ENCODE measurements around the gene MAP3K13.
"Not testable (repeated sequence)": the region's sequence is repeated elsewhere in the genome, so short reads cannot be mapped to it uniquely, and the experiment has no call there.

The MAP3K13 gene

DNA sequence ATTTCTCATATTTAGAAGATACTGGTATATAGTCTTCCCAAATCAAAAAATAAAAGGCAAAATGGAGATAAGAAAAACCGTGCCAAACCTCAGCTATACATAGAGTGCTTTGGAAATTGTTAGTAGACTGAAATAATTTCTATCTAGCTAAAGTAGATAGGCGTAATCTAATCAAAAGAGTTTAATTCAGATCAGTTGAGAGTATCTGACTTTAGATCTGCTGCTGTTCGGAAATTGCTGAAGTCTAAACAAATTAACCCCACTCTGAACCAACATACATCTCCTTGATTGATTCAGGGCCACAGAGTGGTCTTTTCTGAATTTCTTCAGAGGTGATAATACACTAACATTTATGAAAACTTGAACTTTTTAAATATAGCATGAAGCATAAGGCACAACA lies 40.1 kb downstream of the MAP3K13 start:
- TF ChIP-seq POLR2AphosphoS5 (IDR thresholded peaks at IDR 0.05; ENCODE audit: low read depth, low read length): no peak
- no peak for TF ChIP-seq POLR2A (IDR thresholded peaks at IDR 0.05; ENCODE audit: low read depth, low read length)
- TF ChIP-seq TAF1 (IDR thresholded peaks at IDR 0.05; ENCODE audit: borderline replicate concordance, low read depth, low read length): no peak
- DNase-seq (ENCODE audit: insufficient read length) (no peak), FAIRE-seq (no peak)

DNA sequence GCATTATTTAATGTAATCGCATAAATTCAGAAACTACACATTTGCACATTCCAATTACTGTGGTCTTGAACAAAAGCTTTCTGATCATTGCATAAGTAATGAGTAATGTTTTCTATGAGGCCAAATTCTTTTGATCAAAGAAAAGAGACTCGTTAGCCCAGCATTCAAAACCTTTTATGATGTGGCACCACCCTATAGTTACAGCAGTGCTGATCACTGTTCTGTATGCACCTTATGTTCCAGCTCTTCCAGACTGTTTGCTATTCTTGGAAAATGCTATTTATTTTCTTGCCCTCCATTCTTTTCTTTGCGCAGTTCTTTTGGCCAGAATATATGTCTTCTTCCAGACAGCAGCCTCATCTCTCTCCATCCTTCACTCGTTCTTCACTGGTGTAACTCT lies 42.3 kb downstream of the MAP3K13 start:
- TF ChIP-seq POLR2A (IDR thresholded peaks at IDR 0.05; ENCODE audit: low read depth, low read length): no peak
- TF ChIP-seq TAF1 (IDR thresholded peaks at IDR 0.05; ENCODE audit: borderline replicate concordance, low read depth, low read length): no peak
- TF ChIP-seq POLR2AphosphoS5 (IDR thresholded peaks at IDR 0.05; ENCODE audit: low read depth, low read length): no peak
- DNase-seq (ENCODE audit: insufficient read length) (no peak), FAIRE-seq (no peak)

DNA sequence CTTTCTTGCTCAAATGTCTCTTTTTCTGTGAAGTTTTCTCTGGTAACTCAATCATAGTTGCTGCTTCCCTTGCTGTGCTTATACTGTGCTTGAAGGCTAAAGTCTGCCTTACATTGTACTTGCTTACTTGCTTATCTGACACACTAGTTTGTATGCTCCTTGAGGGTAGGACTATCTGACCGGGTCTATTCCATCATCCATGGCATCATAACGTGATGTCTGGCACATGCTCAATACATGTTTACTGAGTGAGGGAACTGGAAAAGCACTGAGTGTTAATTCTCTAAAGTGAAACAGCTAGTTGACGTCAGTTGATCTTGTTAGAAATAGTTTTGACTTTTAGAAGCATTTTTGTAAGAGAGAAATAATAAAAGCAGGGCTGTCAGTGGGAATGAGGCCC lies 42.7 kb downstream of the MAP3K13 start:
- FAIRE-seq (peak; percentile 58), DNase-seq (ENCODE audit: insufficient read length) (no peak)
- TF ChIP-seq POLR2A (IDR thresholded peaks at IDR 0.05; ENCODE audit: low read depth, low read length) (no peak), POLR2AphosphoS5 (IDR thresholded peaks at IDR 0.05; ENCODE audit: low read depth, low read length) (no peak)

GRCh38 chr3:185406121-185406620 lies 43.2 kb downstream of the MAP3K13 start:
- FAIRE-seq (no peak), DNase-seq (ENCODE audit: insufficient read length) (no peak)
- TF ChIP-seq POLR2A (IDR thresholded peaks at IDR 0.05; ENCODE audit: low read depth, low read length) (no peak), POLR2AphosphoS5 (IDR thresholded peaks at IDR 0.05; ENCODE audit: low read depth, low read length) (no peak), TAF1 (IDR thresholded peaks at IDR 0.05; ENCODE audit: borderline replicate concordance, low read depth, low read length) (no peak)

GRCh38 chr3:185409957-185410356 lies 47.0 kb downstream of the MAP3K13 start:
- TF ChIP-seq POLR2A (IDR thresholded peaks at IDR 0.05; ENCODE audit: low read depth, low read length): no peak
- TF ChIP-seq POLR2AphosphoS5 (IDR thresholded peaks at IDR 0.05; ENCODE audit: low read depth, low read length): no peak
- TF ChIP-seq TAF1 (IDR thresholded peaks at IDR 0.05; ENCODE audit: borderline replicate concordance, low read depth, low read length): no peak
- FAIRE-seq (peak; percentile 67), DNase-seq (ENCODE audit: insufficient read length) (no peak)

DNA sequence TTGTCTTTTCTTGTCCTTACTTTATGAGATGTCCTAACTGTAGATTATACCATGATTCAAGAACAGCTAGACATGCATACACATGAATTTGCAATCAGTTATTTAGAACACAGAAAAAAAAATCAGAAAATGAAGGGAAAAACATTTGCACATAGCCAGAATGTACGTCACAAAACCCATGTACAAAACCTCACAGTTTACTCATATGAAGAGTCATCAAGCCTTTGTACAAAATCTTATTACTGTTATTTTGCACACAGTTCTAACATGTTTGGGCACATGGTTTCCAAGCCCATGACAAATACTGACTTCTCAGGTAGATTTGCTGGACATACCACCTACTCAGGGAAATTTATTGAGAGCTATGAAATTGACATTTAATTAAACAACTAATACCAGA lies 48.2 kb downstream of the MAP3K13 start:
- TF ChIP-seq POLR2A (IDR thresholded peaks at IDR 0.05; ENCODE audit: low read depth, low read length): no peak
- no peak for TF ChIP-seq TAF1 (IDR thresholded peaks at IDR 0.05; ENCODE audit: borderline replicate concordance, low read depth, low read length)
- TF ChIP-seq POLR2AphosphoS5 (IDR thresholded peaks at IDR 0.05; ENCODE audit: low read depth, low read length): no peak
- no peak for DNase-seq (ENCODE audit: insufficient read length)
- FAIRE-seq: no peak

- no peak for DNase-seq (ENCODE audit: insufficient read length)
- TF ChIP-seq TAF1 (IDR thresholded peaks at IDR 0.05; ENCODE audit: borderline replicate concordance, low read depth, low read length) (no peak), POLR2A (IDR thresholded peaks at IDR 0.05; ENCODE audit: low read depth, low read length) (no peak), POLR2AphosphoS5 (IDR thresholded peaks at IDR 0.05; ENCODE audit: low read depth, low read length) (no peak)
- no peak for FAIRE-seq
Observed at GRCh38 chr3:185416513-185416912, 53.6 kb downstream of the MAP3K13 start.

- FAIRE-seq; DNase-seq (ENCODE audit: insufficient read length): not testable (repeated sequence)
Observed at GRCh38 chr3:185418561-185418977, 55.6 kb downstream of the MAP3K13 start.

DNA sequence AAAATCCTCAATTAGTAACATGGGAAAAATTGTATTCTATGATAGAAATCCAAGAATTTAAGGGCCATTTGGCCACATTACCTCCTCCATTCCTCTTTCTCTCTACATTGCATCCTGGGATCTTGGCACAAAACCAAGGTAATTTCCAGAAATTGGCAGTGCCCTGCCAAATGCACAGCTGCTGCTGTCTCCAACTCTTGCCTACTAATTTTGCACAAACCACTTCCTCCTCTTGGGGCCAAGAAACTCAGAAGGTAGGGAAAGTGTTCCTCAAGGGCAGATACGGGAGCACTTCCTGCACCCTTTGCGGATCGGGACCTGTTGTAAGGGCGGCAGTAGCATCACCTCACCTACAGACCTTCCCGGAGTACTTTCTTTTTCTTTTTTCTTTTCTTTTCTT lies 57.8 kb downstream of the MAP3K13 start:
- FAIRE-seq: no peak
- no peak for TF ChIP-seq TAF1 (IDR thresholded peaks at IDR 0.05; ENCODE audit: borderline replicate concordance, low read depth, low read length)
- no peak for DNase-seq (ENCODE audit: insufficient read length)

DNA sequence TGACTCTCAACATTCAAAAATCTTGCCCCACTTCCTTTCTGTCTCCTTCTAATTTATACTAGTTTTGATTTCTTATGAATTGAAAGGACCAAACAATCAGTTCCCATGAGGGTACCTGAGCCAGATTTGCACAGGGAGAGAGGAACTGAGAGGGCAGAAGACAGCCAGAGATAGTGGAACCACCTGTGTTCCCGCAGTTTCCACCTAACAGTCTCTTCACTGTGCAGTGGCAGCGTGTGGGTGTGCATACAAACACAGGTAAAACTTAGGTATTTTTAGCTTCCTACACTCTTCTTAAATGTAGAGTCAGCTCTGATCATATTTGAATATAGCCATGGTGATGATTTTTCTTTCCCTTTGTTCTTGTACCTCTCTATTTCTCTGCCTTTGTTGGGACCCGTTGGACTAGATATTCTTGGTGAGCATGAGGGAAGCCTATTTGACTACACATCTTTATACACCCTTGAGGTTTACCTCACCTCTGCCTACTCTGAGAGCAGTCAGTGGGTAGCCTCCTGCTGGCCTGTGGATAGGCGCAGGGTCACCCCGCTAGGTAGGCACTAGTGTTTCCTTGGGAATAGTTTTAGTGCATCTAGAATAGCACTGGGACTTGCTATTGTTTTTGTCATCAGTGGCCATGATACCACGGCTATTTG lies 58.8 kb downstream of the MAP3K13 start:
- FAIRE-seq (peak; percentile 73), DNase-seq (ENCODE audit: insufficient read length) (no peak)
- TF ChIP-seq POLR2AphosphoS5 (IDR thresholded peaks at IDR 0.05; ENCODE audit: low read depth, low read length) (no peak), TAF1 (IDR thresholded peaks at IDR 0.05; ENCODE audit: borderline replicate concordance, low read depth, low read length) (no peak), POLR2A (IDR thresholded peaks at IDR 0.05; ENCODE audit: low read depth, low read length) (no peak)

GRCh38 chr3:185422677-185423076 lies 59.7 kb downstream of the MAP3K13 start:
- TF ChIP-seq TAF1 (IDR thresholded peaks at IDR 0.05; ENCODE audit: borderline replicate concordance, low read depth, low read length): no peak
- TF ChIP-seq POLR2A (IDR thresholded peaks at IDR 0.05; ENCODE audit: low read depth, low read length): no peak
- no peak for TF ChIP-seq POLR2AphosphoS5 (IDR thresholded peaks at IDR 0.05; ENCODE audit: low read depth, low read length)
- no peak for DNase-seq (ENCODE audit: insufficient read length)
- FAIRE-seq: no peak

- TF ChIP-seq TAF1 (IDR thresholded peaks at IDR 0.05; ENCODE audit: borderline replicate concordance, low read depth, low read length) (no peak), POLR2AphosphoS5 (IDR thresholded peaks at IDR 0.05; ENCODE audit: low read depth, low read length) (no peak), POLR2A (IDR thresholded peaks at IDR 0.05; ENCODE audit: low read depth, low read length) (no peak)
- FAIRE-seq: peak; percentile 74
- DNase-seq (ENCODE audit: insufficient read length): peak; percentile 9
Observed at GRCh38 chr3:185423178-185423577, 60.2 kb downstream of the MAP3K13 start.

DNA sequence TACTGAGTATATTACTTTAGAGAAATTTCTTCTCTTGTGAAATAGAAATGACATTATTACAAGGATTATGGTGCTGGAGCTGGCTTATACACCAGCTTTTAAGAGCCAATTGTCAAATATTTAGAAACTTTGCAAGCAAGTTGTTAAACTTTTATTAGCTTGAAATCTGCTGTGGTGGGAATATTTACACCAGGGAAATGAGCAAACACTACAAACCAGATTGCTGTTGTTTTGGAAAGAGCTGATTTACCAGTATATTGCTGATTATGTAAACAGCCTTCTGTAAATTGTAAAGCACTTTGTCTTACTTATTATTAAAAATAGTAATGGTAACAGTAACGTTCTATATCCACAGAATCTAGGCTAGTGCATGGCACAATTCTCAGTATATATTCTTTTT lies 61.5 kb downstream of the MAP3K13 start:
- FAIRE-seq (no peak), DNase-seq (ENCODE audit: insufficient read length) (no peak)
- TF ChIP-seq TAF1 (IDR thresholded peaks at IDR 0.05; ENCODE audit: borderline replicate concordance, low read depth, low read length) (no peak), POLR2AphosphoS5 (IDR thresholded peaks at IDR 0.05; ENCODE audit: low read depth, low read length) (no peak), POLR2A (IDR thresholded peaks at IDR 0.05; ENCODE audit: low read depth, low read length) (no peak)

Measured in GM12892 (cell line).